Heart left ventricle (tissue), 13 donors: Measurements from ENCODE around the gene RHCG.

ENCODE experiments used
- CTCF ChIP-seq, 12 donors: fragments of 200-600 bp; sonication (generic) in 4 of 12; IDR thresholded peaks; one replicate each; pipeline versions ENCODE4 v1.5.0 to v1.8.0; 2018 to 2022; ENCODE audit warnings: antibody characterized with exemption in 12 of 12, mild to moderate bottlenecking in 5 of 12
- POLR2A ChIP-seq, 2 donors: fragments of 450-650 bp; IDR thresholded peaks; one replicate each; pipeline ENCODE4 v1.6.1; 2017; ENCODE audit warnings: antibody characterized with exemption in 2 of 2, mild to moderate bottlenecking in 2 of 2, moderate library complexity in 2 of 2
- donor health status: ischemic (EF 13 %, LVEDD 7.1; RV severe dilation, severe dysfunction).
- donor health status: DM: no; HTN: yes; CAD: no.
- donor health status: DM: no; HTN: no; CAD: no.
- donor health status: ischemic (EF 25% LVEDD 6.9; RV normal size, moderate dysfunction).
- donor health status: ischemic (EF 25% LVEDD 5.7; RV mildly dilated, moderate dysfunction).
- donor health status: ischemic (EF 35%, LVEDD 5.7; RV mildly dilated, moderate dysfunction).
- donor health status: nonischemic (EF 11% LVEDD 7.7; RV severe dilation, severe dysfunction).
- donor health status: DM: yes; HTN: yes; CAD: no.
- donor health status: PGD.
- donor health status: ischemic (EF 29% LVEDD 5.4; RV normal size, mild dysfunction).
- donor health status: nonischemic (EF 23%, LVEDD 6.1; RV moderate dilation, normal function).

DNA sequence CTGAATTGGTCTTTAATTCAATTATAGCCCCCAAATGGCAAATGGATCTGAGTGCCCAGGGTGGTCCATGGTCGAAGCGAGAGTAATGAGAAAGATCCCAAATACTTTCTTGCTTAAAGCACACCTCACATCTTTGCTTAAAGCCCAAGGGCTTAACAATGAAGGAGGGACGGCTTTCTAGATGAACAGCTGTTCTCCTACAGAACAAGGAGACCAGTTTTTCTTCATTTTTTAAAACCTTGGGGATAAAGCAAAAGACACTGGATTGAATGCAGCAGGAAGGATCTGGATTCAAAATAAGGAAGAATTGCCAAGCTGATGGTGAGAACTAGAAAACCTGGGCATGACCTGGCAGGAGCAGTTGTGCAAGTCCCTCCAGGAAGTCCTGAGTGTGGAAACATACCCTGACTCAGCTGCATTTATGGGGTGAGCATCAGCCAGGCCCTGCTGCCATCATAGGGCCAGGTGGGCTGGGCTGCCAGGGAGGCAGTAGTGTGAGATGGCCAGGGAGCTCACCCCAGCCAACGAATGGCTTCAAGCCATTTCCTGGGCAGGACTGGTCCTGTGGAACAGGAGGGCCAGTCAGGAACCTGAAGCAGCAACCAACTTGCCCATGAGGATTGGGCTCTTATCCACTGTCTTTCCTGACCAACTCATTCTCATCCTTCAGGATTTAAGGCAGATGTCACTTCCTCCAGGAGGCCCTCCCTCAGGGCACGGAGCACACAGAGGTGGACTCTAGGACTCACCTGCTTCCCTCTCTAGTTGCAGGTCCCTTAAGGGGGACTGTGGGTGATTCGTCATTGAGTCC, 18.4 kb upstream of the RHCG start:
- no peak for TF ChIP-seq CTCF (IDR thresholded peaks at IDR 0.05)
- TF ChIP-seq POLR2A (IDR thresholded peaks at IDR 0.05): no peak
